Measurements from ENCODE around the gene CTPS1. TPM values are rescaled to one million over a fixed set of nuclear protein-coding genes. Genes with fewer than 3 reads are reported as not detected.

CTPS1 gene
- total RNA-seq, 1 experiment from 2014 or later: 66.4 TPM

DNA sequence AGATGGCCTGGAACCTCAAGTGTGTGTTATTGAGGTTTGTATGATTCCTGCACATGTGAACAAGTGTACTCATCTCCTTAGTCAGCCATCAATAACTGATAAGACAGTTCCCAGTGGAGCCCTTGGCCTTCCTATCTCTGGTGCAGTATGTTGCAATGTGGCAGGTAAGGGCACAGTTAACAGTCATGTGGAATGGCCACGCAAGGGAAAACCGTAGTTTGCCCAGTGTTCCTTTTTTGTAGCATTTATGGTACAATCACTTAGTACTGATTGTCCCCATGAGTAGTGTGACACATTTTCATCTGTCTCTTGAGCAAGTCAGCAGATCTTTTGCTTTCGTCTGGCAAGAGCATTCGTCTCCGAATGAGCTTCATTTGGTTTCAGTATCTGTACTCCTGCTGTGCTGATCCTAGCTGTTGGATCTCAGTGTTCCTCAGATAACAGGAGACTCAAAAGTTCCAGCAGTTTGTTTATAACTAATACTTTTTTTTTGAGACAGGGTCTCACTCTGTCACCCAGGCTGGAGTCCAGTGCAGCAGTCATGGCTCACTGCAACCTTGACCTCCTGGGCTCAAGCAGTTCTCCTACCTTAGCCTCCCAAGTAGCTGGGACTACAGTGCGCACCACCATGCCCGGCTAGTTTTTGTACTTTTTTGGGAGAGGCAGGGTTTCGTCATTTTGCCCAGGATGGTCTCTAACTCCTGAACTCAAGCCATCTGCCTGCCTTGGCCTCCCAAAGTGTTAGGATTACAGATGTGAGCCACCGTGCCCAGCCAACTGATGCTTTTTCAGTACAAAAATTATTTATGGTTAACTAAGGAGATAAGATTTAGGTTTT lies 8.2 kb downstream of the CTPS1 start:
- CTCF ChIA-PET: no interaction called here
- BruUV-seq (replicated peaks): no TSS peak
- POLR2A ChIA-PET: no interaction called here
- no peak for DNase-seq (ENCODE audit: low read depth, low spot score)
- Histone ChIP-seq H3K27me3 (ENCODE audit: insufficient read depth, low read length) (no peaks in the 10 kb centered on the region), H3K4me2 (ENCODE audit: low read length) (no peak overlapping the region), H3K9ac (ENCODE audit: low read length) (no peak overlapping the region), H4K20me1 (ENCODE audit: insufficient read depth) (peaks cover 15% of the 10 kb centered on the region; the same call in 1 of the 2 replicates), H3K79me2 (ENCODE audit: insufficient read depth, low read length) (peaks cover 100% of the 10 kb centered on the region), H3K27ac (ENCODE audit: low read depth, low read length) (no peak overlapping the region), H3K9me3 (ENCODE audit: control insufficient read depth in 1 of 2, insufficient read depth in 1 of 2, low read depth in 1 of 2, low read length in 2 of 2) (no peaks in the 10 kb centered on the region), H2AFZ (ENCODE audit: low read depth, low read length, poor library complexity, severe bottlenecking) (no peak overlapping the region), H3K36me3 (ENCODE audit: control insufficient read depth in 1 of 2, insufficient read depth in 2 of 2, low read length in 2 of 2) (peaks cover 80 to 99% of the 10 kb centered on the region in 2 experiments), H3K4me3 (replicated peaks in 1 of 2; ENCODE audit: low read depth in 1 of 2, low read length in 2 of 2) (no peak overlapping the region), H3K9me2 (ENCODE audit: insufficient read depth) (no peaks in the 10 kb centered on the region), H3K4me1 (ENCODE audit: control insufficient read depth in 1 of 2, insufficient read depth in 2 of 2, low read length in 2 of 2) (no peaks in the 10 kb centered on the region)
- ATAC-seq: no peak
- RAD21 ChIA-PET (ENCODE audit: low non-redundant PET in 1 of 2, low total read pairs in 2 of 2, uncharacterized antibody in 2 of 2, unreplicated experiment in 2 of 2): no interaction called here
- intact Hi-C loops (cut with micrococcal nuclease): no loop called here
- TF ChIP-seq POLR2A (IDR thresholded peaks at IDR 0.05; ENCODE audit: borderline replicate concordance, extremely low read depth, insufficient read depth, insufficient read length): no peak
- TF ChIP-seq EZH2 (IDR thresholded peaks at IDR 0.05): no peak

- ChIA-PET CTCF (no interaction called here), POLR2A (no interaction called here), RAD21 (ENCODE audit: low non-redundant PET in 1 of 2, low total read pairs in 2 of 2, uncharacterized antibody in 2 of 2, unreplicated experiment in 2 of 2) (no interaction called here)
- Histone ChIP-seq H3K79me2 (ENCODE audit: insufficient read depth, low read length) (peaks cover 100% of the 10 kb centered on the region), H3K27ac (ENCODE audit: low read depth, low read length) (no peak overlapping the region), H3K9me3 (ENCODE audit: control insufficient read depth in 1 of 2, insufficient read depth in 1 of 2, low read depth in 1 of 2, low read length in 2 of 2) (no peaks in the 10 kb centered on the region), H2AFZ (ENCODE audit: low read depth, low read length, poor library complexity, severe bottlenecking) (no peak overlapping the region), H3K4me2 (ENCODE audit: low read length) (no peak overlapping the region), H3K4me3 (replicated peaks in 1 of 2; ENCODE audit: low read depth in 1 of 2, low read length in 2 of 2) (no peak overlapping the region), H3K27me3 (ENCODE audit: insufficient read depth, low read length) (no peaks in the 10 kb centered on the region), H3K4me1 (ENCODE audit: control insufficient read depth in 1 of 2, insufficient read depth in 2 of 2, low read length in 2 of 2) (no peaks in the 10 kb centered on the region), H3K9ac (ENCODE audit: low read length) (no peak overlapping the region), H3K36me3 (ENCODE audit: control insufficient read depth in 1 of 2, insufficient read depth in 2 of 2, low read length in 2 of 2) (peaks cover 84 to 98% of the 10 kb centered on the region in 2 experiments), H3K9me2 (ENCODE audit: insufficient read depth) (no peaks in the 10 kb centered on the region), H4K20me1 (ENCODE audit: insufficient read depth) (peaks cover 12% of the 10 kb centered on the region; the same call in 1 of the 2 replicates)
- intact Hi-C loops (cut with micrococcal nuclease): no loop called here
- TF ChIP-seq ZNF274 (IDR thresholded peaks at IDR 0.05; ENCODE audit: low read depth, low read length) (no peak), CTCF (IDR thresholded peaks at IDR 0.05 in 2 of 3, conservative IDR thresholded peaks at IDR 0.05 in 1 of 3; ENCODE audit: borderline replicate concordance in 1 of 3, insufficient read depth in 1 of 3, low read depth in 2 of 3, low read length in 2 of 3) (no peak), CEBPB (IDR thresholded peaks at IDR 0.05; ENCODE audit: low read depth) (no peak), CBX3 (IDR thresholded peaks at IDR 0.05; ENCODE audit: low read depth) (no peak), POLR2A (IDR thresholded peaks at IDR 0.05; ENCODE audit: borderline replicate concordance, extremely low read depth, insufficient read depth, insufficient read length) (no peak), FOSL1 (IDR thresholded peaks at IDR 0.05; ENCODE audit: low read depth) (no peak), EZH2 (IDR thresholded peaks at IDR 0.05) (no peak), EGR1 (IDR thresholded peaks at IDR 0.05; ENCODE audit: low read depth) (no peak), EZH2phosphoT487 (IDR thresholded peaks at IDR 0.05; ENCODE audit: borderline replicate concordance) (no peak)
- TF ChIP-seq, protein P1, sequence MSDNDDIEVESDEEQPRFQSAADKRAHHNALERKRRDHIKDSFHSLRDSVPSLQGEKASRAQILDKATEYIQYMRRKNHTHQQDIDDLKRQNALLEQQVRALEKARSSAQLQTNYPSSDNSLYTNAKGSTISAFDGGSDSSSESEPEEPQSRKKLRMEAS (IDR thresholded peaks at IDR 0.05): no peak
- ATAC-seq (no peak), DNase-seq (ENCODE audit: low read depth, low spot score) (no peak)
- no TSS peak for BruUV-seq (replicated peaks)
These were observed 8.8 kb downstream of the CTPS1 start for GRCh38 chr1:40988280-40988679.
